K562 (cell line): Measurements from ENCODE around the gene GPR15. TPM values are rescaled to one million over a fixed set of nuclear protein-coding genes. Genes with fewer than 3 reads are reported as not detected.

Experiments used
- ATAC-seq: fragments of 200-7000 bp; cut with Tn5 transposase; 3 replicates; pipeline ENCODE4 v1.9.1; 2020; ENCODE audit warnings: moderate library complexity
- BruUV-seq: library from RNA; stranded (reverse); fragments of 400-500 nt; replicated peaks from 2 replicates; lab custom pipeline; 2021; lab: Mats Ljungman, UMichigan
- CTCF ChIA-PET: fragments of 300-600 bp; formaldehyde crosslinking; extraction: SDS; loops from one replicate; lab custom pipeline; 2021; ENCODE audit warnings: low intra/inter-chr PET ratio; lab: Yijun Ruan, JAX
- POLR2A ChIA-PET: fragments of 300-600, 350-650 bp; sonication (Branson Sonifier 250); formaldehyde crosslinking; extraction: SDS; loops from one replicate; lab custom pipeline; 2021; ENCODE audit warnings: antibody characterized with exemption, inconsistent platforms; lab: Yijun Ruan, JAX
- DNase-seq, 4 experiments: peaks; one replicate each; pipeline versions ENCODE4 v3.0.0 to v3.0.0-alpha.2; 2011 to 2018; ENCODE audit warnings: low spot score in 3 of 4, mixed read lengths in 3 of 4; ENCODE audit errors: extremely low read depth in 1 of 4
- FAIRE-seq: peaks from 2 replicates; lab custom pipeline; 2011; peaks lifted over from hg19 to GRCh38; lab: Jason Lieb, UNC
- H2AFZ ChIP-seq: 2 replicates; pipeline ENCODE4 v1.6.0; 2011; ENCODE audit warnings: low read depth, low read length, control low read depth, inconsistent platforms
- H3K27ac ChIP-seq: fragments of 200-600 bp; 3 replicates; pipeline ENCODE4 v1.8.0; 2011; ENCODE audit warnings: low read depth, mild to moderate bottlenecking, control low read depth, inconsistent platforms, low read length, moderate library complexity, mixed read lengths; ENCODE audit errors: extremely low read depth
- H3K27me3 ChIP-seq, 2 experiments: fragments of 300-600 bp in 1 of 2; 2 replicates in 1 of 2; 3 replicates in 1 of 2; pipeline versions ENCODE4 v1.6.0 to v1.8.0; 2011; ENCODE audit warnings: inconsistent platforms in 2 of 2, low read length in 2 of 2, mild to moderate bottlenecking in 1 of 2, mixed read lengths in 1 of 2, moderate library complexity in 1 of 2; ENCODE audit not compliant: control insufficient read depth in 2 of 2, insufficient read depth in 2 of 2
- H3K36me3 ChIP-seq: fragments of 300-600 bp; 3 replicates; pipeline ENCODE4 v1.8.0; 2011; ENCODE audit warnings: mild to moderate bottlenecking, low read length, inconsistent platforms; ENCODE audit not compliant: control insufficient read depth, insufficient read depth
- H3K4me1 ChIP-seq, 2 experiments: fragments of 200-600 bp in 1 of 2; replicated peaks in 1 of 2; 2 replicates in 1 of 2; 3 replicates in 1 of 2; pipeline versions ENCODE4 v1.5.1 to v1.8.0; 2011; ENCODE audit warnings: inconsistent platforms in 2 of 2, low read length in 2 of 2, mild to moderate bottlenecking in 1 of 2, mixed read lengths in 1 of 2, moderate library complexity in 1 of 2; ENCODE audit not compliant: control insufficient read depth in 2 of 2, insufficient read depth in 2 of 2
- H3K4me2 ChIP-seq: 2 replicates; pipeline ENCODE4 v1.6.1; 2011; ENCODE audit warnings: low read length, control low read depth, inconsistent platforms, mixed read lengths; ENCODE audit not compliant: insufficient read depth
- H3K4me3 ChIP-seq: fragments of 200-600 bp; sonication (generic), shearing (Covaris generic); 2 replicates; pipeline ENCODE4 v1.5.1; 2016; ENCODE audit warnings: control low read depth, inconsistent platforms
- H3K79me2 ChIP-seq: fragments of 200-600 bp; 3 replicates; pipeline ENCODE4 v1.8.0; 2011; ENCODE audit warnings: low read length, inconsistent platforms; ENCODE audit not compliant: control insufficient read depth, insufficient read depth
- H3K9ac ChIP-seq, 2 experiments: 2 replicates each; pipeline versions ENCODE4 v1.6.0 to v1.6.1; 2011; ENCODE audit warnings: low read depth in 2 of 2, low read length in 2 of 2, control low read depth in 1 of 2, inconsistent platforms in 1 of 2, mild to moderate bottlenecking in 1 of 2, mixed read lengths in 1 of 2; ENCODE audit not compliant: insufficient read depth in 1 of 2
- H3K9me1 ChIP-seq: one replicate; pipeline ENCODE4 v1.6.0; 2011; ENCODE audit warnings: inconsistent platforms, mild to moderate bottlenecking, low read length, moderate library complexity; ENCODE audit not compliant: control insufficient read depth, insufficient read depth
- H3K9me3 ChIP-seq: replicated peaks from 2 replicates; pipeline ENCODE4 v1.5.1; 2011; ENCODE audit warnings: low read depth, low read length, inconsistent platforms; ENCODE audit not compliant: control insufficient read depth, insufficient read depth
- H4K20me1 ChIP-seq: replicated peaks from 2 replicates; pipeline ENCODE4 v1.6.1; 2011; ENCODE audit warnings: low read length, inconsistent platforms, mixed read lengths; ENCODE audit not compliant: control insufficient read depth, insufficient read depth
- ASH1L ChIP-seq: fragments of 450-650 bp; IDR thresholded peaks from 2 replicates; pipeline ENCODE4 v1.6.1; 2018; ENCODE audit warnings: borderline replicate concordance, mild to moderate bottlenecking, low read depth; ENCODE audit not compliant: partially characterized antibody
- BRF1 ChIP-seq: IDR thresholded peaks from 3 replicates; pipeline ENCODE4 v1.6.1; 2011; ENCODE audit warnings: borderline replicate concordance, mild to moderate bottlenecking; ENCODE audit not compliant: insufficient read length; ENCODE audit errors: extremely low read depth
- ETV1 ChIP-seq: fragments of 450-650 bp; conservative IDR thresholded peaks from 2 replicates; pipeline ENCODE4 v1.6.1; 2016; ENCODE audit warnings: missing genetic modification characterization, control low read depth, low read depth, missing compliant biosample characterization
- MEIS2 ChIP-seq: fragments of 450-650 bp; IDR thresholded peaks from 2 replicates; pipeline ENCODE4 v1.6.1; 2014; ENCODE audit warnings: mild to moderate bottlenecking; ENCODE audit not compliant: partially characterized antibody
- MTA3 ChIP-seq: fragments of 450-650 bp; formaldehyde crosslinking; IDR thresholded peaks from 2 replicates; pipeline ENCODE4 v1.6.1; 2017; ENCODE audit warnings: mild to moderate bottlenecking, borderline replicate concordance
- NFIC ChIP-seq: fragments of 450-650 bp; IDR thresholded peaks from 2 replicates; pipeline ENCODE4 v1.6.1; 2017; ENCODE audit warnings: mild to moderate bottlenecking, inconsistent platforms
- STAG1 ChIP-seq: sonication (generic); formaldehyde crosslinking; IDR thresholded peaks from 2 replicates; pipeline ENCODE4 v1.5.0; 2020; ENCODE audit warnings: missing genetic modification reagents, borderline replicate concordance
- STAT5A ChIP-seq: IDR thresholded peaks from 2 replicates; pipeline ENCODE4 v1.6.1; 2012; ENCODE audit warnings: low read length, inconsistent platforms, borderline replicate concordance
- TAF15 ChIP-seq: fragments of 200-400 bp; formaldehyde crosslinking; IDR thresholded peaks from 2 replicates; pipeline ENCODE4 v1.6.1; 2017; ENCODE audit warnings: mild to moderate bottlenecking, low read depth, low read length, moderate library complexity
- TCF3 ChIP-seq: sonication (generic); formaldehyde crosslinking; IDR thresholded peaks from 2 replicates; pipeline ENCODE4 v1.4.0; 2020; ENCODE audit warnings: mild to moderate bottlenecking, missing genetic modification reagents
- YY1 ChIP-seq, 3 experiments: IDR thresholded peaks; 2 replicates each; pipeline ENCODE4 v1.6.1; 2011; ENCODE audit warnings: low read length in 2 of 3, mild to moderate bottlenecking in 2 of 3, moderate library complexity in 2 of 3, borderline replicate concordance in 1 of 3, control low read depth in 1 of 3, low read depth in 1 of 3; ENCODE audit not compliant: insufficient read depth in 3 of 3, insufficient replicate concordance in 2 of 3, control insufficient read depth in 1 of 3, insufficient read length in 1 of 3; ENCODE audit errors: extremely low read depth in 1 of 3
- ZKSCAN3 ChIP-seq: fragments of 250-450 bp; sonication (Bioruptor Pico); IDR thresholded peaks from 2 replicates; pipeline ENCODE4 v1.4.0; 2020
- ZNF384 ChIP-seq: IDR thresholded peaks from 2 replicates; pipeline ENCODE4 v1.6.1; 2012; ENCODE audit warnings: low read depth, low read length, improper control_type of control experiment
- WGBS: fragments of 100-300 bp; shearing (Covaris generic); methylation state at CpG from one replicate; pipeline ENCODE4 v1.1.6; 2016; ENCODE audit warnings: low coverage, mixed read lengths; ENCODE audit not compliant: insufficient coverage; ENCODE audit errors: missing lambda C conversion rate; 5-methylcytosine and 5-hydroxymethylcytosine counted together
- in situ Hi-C: fragments of 300-500 bp; cut with MboI; formaldehyde crosslinking; loops from 4 replicates; pipeline ENCODE4 v1.15.0; 2018; ENCODE audit warnings: inconsistent platforms, mixed read lengths
- intact Hi-C: fragments of 100-400 bp; cut with micrococcal nuclease; formaldehyde crosslinking; loops from 2 replicates; pipeline ENCODE4 v1.14.2; 2022
- polyA plus RNA-seq, 8 experiments: library from polyadenylated mRNA; depleted of rRNA in 4 of 8; stranded (reverse) in 5 of 8; unstranded in 3 of 8; fragments of >200 nt; fragmentation: Nextera tagmentation in 2 of 8; fragmentation: Illumina TruSeq in 1 of 8; extraction: Ambion mirVana in 2 of 8; extraction: Trizol in 1 of 8; gene quantifications; 2 replicates each; pipeline versions ENCODE4 v1.2.1 to v1.2.3, GENCODE V29; 2011 to 2014; ENCODE audit warnings: inconsistent platforms in 1 of 8, missing spikeins in 1 of 8
- total RNA-seq, 7 experiments: library from RNA; depleted of rRNA in 6 of 7; stranded (reverse); fragments of >200 nt in 6 of 7; fragmentation: Illumina TruSeq in 2 of 7; extraction: Trizol in 2 of 7; gene quantifications; 2 replicates each; pipeline versions ENCODE4 v1.2.1 to v1.2.3, GENCODE V29; 2011 to 2021; ENCODE audit warnings: low replicate concordance in 1 of 7
- TF ChIP-seq, protein P1 (sequence below): fragments of 450-650 bp; IDR thresholded peaks from 2 replicates; pipeline ENCODE4 v1.6.1; 2017; ENCODE audit warnings: antibody characterized with exemption, mild to moderate bottlenecking
- TF ChIP-seq, protein P2 (sequence below), 2 experiments: IDR thresholded peaks in 1 of 2; conservative IDR thresholded peaks in 1 of 2; 2 replicates each; pipeline ENCODE4 v1.6.1; 2016; ENCODE audit warnings: low read depth in 2 of 2, mild to moderate bottlenecking in 1 of 2, missing compliant biosample characterization in 1 of 2, missing genetic modification characterization in 1 of 2, moderate library complexity in 1 of 2

The GPR15 gene
- total and polyA plus RNA-seq, 9 of the 15 experiments (the other 6 are each of a cell fraction or from before 2014, with no cell fraction given): 0.13 TPM; not detected in 8

DNA sequence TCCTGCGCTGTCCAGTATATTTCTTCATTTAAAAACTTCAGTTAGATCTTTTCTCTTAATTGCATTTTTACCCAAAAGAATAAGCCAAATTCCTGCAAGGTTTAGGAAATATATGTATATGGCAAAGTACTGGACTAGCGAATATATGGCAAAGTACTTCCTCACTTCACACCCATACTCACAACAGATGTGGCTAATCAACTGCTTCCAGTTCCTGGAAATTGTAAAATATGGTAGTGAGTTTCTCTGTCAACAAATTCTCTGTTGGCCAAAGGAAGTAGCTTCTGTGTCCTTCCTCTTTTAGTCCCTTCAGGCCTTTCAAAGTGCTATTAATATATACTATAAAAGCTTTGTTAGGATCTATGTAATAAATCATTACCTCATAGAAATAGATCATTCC, 22.0 kb downstream of the GPR15 start:
- in situ Hi-C loops (no loop called here), intact Hi-C loops (no loop called here)
- DNase-seq (peak in 2 of 4 experiments; percentile 22 to 48), ATAC-seq (peak; percentile 52), FAIRE-seq (peak; percentile 51)
- peak overlapping the region in 1 of 2 experiments; percentile 24; a peak in 1 of 4 replicates for H3K9ac ChIP-seq
- H3K4me2 ChIP-seq: no peak overlapping the region
- H3K36me3 ChIP-seq: no peaks in the 10 kb centered on the region; the same call in 2 of the 3 replicates
- H3K79me2 ChIP-seq: no peaks in the 10 kb centered on the region
- no peaks in the 10 kb centered on the region for H3K9me3 ChIP-seq
- H4K20me1 ChIP-seq: no peaks in the 10 kb centered on the region
- no peaks in the 10 kb centered on the region for H3K9me1 ChIP-seq
- H2AFZ ChIP-seq: peak overlapping the region; percentile 79
- 17% methylated on average over 2 of the region's 2 CpGs for WGBS
- H3K27ac ChIP-seq: peak overlapping the region; percentile 48; the same call in 2 of the 3 replicates
- no peaks in the 10 kb centered on the region for H3K27me3 ChIP-seq
- H3K4me1 ChIP-seq: peaks cover 4 to 37% of the 10 kb centered on the region in 2 experiments
- no TSS peak for BruUV-seq
- CTCF ChIA-PET: no interaction called here
- POLR2A ChIA-PET: no interaction called here
- no peak overlapping the region for H3K4me3 ChIP-seq
- TF ChIP-seq ZKSCAN3 (CRISPR knock-in tag) (no peak), ETV1 (no peak), TCF3 (peak; percentile 47; the same call in 1 of the 2 replicates), YY1 (IDR thresholded peaks at IDR 0.05; ENCODE audit: borderline replicate concordance in 1 of 3, control insufficient read depth in 1 of 3, extremely low read depth in 1 of 3, insufficient read depth in 3 of 3, insufficient read length in 1 of 3, insufficient replicate concordance in 2 of 3, low read depth in 1 of 3, low read length in 2 of 3) (no peak), STAT5A (0 out of 2 replicates have a peak, but pooled peaks have one; percentile 14), ASH1L (no peak), STAG1 (CRISPR knock-in tag) (no peak), MTA3 (no peak), NFIC (no peak), BRF1 (no peak), MEIS2 (peak; percentile 69), ZNF384 (no peak), TAF15 (no peak)
- TF ChIP-seq, protein P1, sequence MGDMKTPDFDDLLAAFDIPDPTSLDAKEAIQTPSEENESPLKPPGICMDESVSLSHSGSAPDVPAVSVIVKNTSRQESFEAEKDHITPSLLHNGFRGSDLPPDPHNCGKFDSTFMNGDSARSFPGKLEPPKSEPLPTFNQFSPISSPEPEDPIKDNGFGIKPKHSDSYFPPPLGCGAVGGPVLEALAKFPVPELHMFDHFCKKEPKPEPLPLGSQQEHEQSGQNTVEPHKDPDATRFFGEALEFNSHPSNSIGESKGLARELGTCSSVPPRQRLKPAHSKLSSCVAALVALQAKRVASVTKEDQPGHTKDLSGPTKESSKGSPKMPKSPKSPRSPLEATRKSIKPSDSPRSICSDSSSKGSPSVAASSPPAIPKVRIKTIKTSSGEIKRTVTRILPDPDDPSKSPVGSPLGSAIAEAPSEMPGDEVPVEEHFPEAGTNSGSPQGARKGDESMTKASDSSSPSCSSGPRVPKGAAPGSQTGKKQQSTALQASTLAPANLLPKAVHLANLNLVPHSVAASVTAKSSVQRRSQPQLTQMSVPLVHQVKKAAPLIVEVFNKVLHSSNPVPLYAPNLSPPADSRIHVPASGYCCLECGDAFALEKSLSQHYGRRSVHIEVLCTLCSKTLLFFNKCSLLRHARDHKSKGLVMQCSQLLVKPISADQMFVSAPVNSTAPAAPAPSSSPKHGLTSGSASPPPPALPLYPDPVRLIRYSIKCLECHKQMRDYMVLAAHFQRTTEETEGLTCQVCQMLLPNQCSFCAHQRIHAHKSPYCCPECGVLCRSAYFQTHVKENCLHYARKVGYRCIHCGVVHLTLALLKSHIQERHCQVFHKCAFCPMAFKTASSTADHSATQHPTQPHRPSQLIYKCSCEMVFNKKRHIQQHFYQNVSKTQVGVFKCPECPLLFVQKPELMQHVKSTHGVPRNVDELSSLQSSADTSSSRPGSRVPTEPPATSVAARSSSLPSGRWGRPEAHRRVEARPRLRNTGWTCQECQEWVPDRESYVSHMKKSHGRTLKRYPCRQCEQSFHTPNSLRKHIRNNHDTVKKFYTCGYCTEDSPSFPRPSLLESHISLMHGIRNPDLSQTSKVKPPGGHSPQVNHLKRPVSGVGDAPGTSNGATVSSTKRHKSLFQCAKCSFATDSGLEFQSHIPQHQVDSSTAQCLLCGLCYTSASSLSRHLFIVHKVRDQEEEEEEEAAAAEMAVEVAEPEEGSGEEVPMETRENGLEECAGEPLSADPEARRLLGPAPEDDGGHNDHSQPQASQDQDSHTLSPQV: peak; percentile 39; the same call in 1 of the 2 replicates
- TF ChIP-seq, protein P2, sequence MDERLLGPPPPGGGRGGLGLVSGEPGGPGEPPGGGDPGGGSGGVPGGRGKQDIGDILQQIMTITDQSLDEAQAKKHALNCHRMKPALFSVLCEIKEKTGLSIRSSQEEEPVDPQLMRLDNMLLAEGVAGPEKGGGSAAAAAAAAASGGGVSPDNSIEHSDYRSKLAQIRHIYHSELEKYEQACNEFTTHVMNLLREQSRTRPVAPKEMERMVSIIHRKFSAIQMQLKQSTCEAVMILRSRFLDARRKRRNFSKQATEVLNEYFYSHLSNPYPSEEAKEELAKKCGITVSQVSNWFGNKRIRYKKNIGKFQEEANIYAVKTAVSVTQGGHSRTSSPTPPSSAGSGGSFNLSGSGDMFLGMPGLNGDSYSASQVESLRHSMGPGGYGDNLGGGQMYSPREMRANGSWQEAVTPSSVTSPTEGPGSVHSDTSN (CRISPR knock-in tag; IDR thresholded peaks at IDR 0.05; ENCODE audit: low read depth): no peak
- TF ChIP-seq, protein P2 (tag; conservative IDR thresholded peaks at IDR 0.05; ENCODE audit: low read depth): peak; percentile 43; the same call in 1 of the 2 replicates
